GM19438 (cell line): ENCODE measurements around the gene ASCL1.

Source experiments
- ATAC-seq: cut with Tn5 transposase; IDR thresholded peaks from one replicate; pipeline ENCODE4 v1.9.1; 2021; ENCODE audit warnings: low read depth; ENCODE audit not compliant: unreplicated experiment

ASCL1 gene

DNA sequence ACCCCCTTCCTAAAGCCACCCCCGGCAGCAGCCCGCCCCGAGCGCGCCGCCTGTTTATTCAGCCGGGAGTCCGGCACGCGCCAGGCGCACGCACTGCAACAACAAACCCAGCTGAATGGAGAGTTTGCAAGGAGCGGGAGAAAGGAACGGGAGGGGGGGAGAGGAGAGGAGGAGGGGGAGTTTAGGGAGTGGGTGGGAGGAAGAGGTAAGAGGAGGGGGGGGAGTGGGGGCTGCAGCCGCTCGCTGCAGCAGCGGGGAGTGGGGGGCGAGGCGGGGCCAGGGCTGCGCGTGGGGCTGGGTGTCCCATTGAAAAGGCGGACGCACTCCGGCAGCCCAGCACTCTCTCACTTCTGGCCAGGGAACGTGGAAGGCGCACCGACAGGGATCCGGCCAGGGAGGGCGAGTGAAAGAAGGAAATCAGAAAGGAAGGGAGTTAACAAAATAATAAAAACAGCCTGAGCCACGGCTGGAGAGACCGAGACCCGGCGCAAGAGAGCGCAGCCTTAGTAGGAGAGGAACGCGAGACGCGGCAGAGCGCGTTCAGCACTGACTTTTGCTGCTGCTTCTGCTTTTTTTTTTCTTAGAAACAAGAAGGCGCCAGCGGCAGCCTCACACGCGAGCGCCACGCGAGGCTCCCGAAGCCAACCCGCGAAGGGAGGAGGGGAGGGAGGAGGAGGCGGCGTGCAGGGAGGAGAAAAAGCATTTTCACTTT lies at the start of gene ASCL1:
Gene ASCL1 (plus strand): TSS at position 336 of the 712 bp plus-strand sequence. CDS start 571 bp downstream, outside the sequence.
- peak; percentile 47 for ATAC-seq

DNA sequence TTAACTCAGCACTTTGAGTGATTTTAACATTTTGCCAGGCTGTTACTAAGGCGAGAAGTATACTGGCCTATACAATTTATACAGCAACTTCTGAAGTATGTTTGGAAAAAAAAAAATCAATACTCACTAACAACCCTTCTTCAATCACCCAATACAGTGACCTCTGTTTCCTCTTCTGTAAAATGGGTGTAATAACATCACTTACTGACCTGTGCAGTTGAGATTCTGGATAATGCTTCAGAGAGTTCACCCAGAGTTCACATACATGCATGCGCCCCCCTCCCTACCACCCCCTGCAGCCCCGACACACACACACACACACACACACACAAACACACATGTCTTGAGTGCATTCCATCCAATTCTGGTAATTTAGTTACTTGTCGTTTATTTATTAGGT lies 49.6 kb upstream of the ASCL1 start:
- ATAC-seq = no peak

DNA sequence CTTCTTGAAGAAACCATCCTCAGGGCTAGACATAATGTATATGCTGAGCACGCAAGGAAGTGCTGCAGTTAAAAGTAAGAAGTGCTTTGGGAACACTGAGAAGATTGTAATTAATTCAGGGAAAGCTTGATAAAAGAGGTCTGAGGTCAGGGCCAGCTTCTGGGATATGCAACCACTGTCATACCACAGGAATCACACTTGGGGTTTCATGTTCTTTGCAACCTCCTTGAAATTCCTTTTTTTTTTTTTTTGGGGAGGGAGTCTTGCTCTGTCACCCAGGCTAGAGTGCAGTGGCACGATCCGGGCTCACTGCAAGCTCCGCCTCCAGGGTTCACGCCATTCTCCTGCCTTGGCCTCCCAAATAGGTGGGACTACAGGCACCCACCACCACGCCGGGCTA lies 47.3 kb upstream of the ASCL1 start:
- no peak for ATAC-seq

DNA sequence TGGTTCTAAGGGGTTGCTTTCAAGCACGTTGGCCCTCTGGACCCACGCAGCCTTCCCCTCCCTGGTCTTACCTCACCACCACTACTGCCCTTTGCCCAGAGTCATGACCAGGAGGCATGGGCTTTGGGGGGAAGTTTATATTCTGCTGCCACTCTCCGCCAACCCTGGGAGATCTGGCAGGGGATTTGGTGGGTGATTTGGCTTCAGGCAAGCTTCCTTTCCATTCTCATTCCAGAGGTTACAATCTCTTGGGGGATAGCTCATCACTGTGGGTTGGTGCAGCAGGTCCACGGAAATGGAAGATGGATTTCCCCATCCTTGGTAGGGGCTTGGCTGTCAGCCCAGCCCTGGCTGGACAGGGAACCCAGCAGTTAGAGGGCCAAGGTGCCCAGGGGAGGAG lies 46.7 kb upstream of the ASCL1 start:
- ATAC-seq = no peak

DNA sequence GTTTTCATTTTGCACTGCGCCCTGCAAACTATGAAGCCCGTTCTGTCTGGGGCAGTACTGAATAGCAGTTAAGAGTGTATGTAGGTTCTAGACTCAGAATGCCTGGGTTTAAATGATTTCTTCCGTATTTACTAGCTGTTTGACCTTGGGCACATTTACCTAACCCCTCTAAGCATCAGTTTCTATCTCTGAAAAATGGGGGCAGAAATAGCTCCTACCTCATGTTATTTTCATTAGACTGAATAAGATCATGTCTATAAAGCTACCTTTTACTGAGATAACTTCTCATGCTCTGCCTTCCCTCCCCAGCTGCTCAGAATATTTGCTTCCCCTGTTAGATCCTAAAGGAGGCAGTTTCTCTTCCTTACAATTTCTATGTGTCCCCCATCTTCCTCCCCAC lies 46.2 kb upstream of the ASCL1 start:
- ATAC-seq = no peak

DNA sequence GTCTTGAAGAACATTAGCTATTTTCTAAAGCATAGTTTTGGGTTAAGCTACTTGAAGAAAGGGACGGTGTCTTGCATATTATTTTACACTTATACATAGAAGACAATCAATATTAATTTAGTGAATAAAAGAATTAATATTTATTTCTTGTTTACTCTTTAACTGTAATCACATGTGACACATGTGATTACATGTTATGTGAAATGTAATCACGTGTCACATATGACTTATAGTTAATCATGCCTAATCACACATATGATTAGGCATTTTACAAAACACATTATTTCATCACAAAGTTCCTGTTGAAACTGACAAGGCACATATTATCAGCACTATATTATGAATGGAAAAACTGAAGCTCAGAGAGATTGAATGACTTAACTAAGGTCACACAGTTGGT lies 45.2 kb upstream of the ASCL1 start:
- no peak for ATAC-seq

DNA sequence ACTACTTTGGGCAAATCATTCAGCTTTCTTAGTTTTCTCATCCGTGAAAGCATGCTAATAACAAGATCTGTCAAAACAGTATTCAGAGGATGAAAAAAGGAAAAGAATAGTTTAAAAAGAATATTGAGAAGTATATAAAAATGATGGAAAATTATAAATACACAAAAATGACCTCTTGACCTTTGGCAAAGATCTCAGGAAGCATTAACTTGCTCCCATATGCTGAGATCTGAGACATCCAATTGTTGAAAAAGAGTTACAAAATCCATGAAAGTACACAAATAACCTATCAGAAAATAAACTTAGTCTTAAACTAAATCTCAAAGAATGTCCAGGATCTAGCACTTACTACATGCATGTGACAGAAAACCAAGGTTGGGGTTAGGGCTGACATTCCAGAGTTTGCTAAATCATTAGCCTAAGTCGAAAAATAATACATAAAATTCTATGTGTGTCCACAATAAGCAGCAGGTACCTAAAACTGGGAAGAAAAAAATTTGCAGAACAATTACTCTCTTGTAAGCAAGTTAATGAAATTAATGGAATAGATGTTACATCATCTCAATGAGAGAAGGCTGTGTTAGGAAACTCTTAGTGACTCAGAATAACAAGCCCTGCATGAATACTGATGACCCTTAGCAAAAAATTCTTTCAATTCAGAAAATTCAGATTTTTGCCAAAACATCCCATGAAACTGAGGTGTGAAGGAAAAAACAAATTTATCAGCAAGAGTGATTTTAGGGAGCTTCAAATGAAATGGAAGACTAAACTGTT lies 43.8 kb upstream of the ASCL1 start:
- ATAC-seq = no peak

DNA sequence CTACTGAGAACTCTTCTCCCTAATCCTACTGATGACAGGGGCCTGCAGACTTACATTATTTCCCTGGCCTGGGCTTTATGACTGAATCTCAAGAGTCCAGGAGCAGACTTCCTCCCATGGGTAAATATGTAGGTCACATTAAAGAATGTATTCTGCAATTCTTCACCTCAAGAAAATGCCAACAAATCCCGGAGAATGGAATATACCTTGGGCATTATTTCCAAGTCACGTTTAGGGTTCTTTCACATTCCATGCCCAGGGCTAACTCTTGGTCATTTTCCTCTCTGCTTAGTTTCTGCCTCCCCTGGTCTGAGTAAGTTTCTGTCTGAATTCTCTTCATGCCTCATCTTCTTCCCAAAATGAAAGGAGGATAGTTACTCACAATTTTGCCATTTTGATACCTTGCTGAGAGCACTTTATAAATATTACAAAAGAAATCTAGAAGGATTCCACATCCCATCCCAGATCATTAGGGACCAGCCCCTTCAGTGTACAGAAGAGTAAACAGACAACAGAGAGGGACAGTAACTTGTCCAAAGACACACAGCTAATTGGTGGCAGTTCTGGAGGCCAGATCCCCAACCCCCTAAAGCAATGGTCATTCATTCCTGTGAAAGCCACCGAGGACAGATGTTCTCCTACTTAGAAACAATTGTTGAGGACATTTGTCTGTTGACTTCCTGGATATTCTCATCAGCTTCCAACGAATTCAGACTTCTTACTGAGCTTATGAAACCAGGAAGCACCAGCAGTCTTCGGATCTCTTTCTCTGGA lies 41.0 kb upstream of the ASCL1 start:
- ATAC-seq = no peak

DNA sequence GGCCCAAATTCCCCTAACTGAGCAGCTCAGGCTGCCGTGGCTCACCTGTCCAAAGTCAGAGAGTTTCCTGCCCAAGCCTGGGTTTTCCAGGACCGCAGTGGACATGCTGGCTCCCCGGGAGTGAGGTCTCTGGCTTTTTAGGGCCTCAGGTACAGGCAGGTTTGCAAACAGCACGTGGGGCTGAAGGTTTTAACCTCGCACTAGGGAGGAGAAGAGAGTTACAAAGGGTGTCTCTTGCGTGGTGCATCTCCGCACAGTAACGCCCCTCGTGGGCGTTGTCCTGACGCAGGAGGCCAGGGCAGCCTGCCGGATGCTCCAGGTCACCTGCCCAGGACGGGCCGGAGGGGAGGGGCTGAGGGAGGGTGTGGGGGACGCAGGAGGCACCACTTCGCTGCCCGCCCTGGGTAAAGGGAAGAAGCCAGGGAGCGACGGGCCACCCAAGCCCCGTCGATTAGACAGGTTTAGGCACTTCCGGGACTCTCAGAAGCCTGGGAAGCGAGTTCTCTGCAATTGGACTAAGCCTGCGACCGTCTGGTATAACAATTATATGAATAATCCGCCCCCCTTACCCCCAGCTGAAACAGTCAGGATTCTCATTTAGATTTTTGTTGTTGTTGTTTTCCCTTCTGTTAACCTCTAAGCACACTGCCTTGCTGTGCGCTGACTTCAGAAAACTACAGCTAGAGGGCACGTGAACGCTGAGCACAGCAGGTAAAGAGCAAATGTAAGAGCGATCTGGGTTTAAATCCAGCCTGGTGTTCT lies 40.3 kb upstream of the ASCL1 start, which contains the start of gene PAH:
Gene PAH (minus strand): TSS at position 219 of the 762 bp plus-strand sequence. CDS start 114 bp downstream, at position 105.
- no peak for ATAC-seq

DNA sequence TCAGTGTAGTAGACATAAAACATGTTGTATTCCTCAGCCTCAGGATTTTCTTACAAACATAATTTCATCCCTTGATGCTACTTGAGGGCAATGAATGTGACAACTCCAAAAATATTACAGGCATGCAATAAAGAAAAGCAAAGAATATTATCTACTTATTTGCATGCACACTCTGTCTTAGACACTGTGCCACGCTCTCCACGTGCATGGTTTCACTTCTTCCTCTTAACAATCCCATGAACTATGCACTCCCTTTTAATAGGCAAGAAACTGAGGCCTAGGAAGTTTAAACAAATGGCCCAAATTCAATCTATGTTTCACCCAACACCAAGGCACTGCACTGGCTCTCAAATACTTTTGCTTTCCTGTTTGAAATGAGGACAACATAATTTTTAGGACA lies 38.6 kb upstream of the ASCL1 start:
- no peak for ATAC-seq

DNA sequence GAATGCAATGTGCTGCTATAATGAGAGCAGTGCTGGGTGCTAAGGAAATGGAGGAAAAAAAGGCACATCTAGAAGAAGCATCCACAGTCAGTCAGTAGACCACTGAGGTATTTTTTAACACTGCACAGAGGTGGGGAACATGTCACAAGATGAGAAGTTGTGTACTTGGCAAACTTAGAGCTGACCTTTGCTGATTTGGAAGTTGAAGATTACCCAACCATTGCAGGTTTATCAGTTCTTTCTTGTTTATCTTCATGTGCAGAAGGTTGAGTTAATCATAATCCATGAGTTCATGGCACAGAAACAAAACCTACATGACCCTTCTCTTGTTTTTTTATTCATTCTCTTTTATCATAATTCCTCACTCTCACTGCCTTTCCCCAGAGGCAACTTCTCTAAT lies 37.2 kb upstream of the ASCL1 start:
- no peak for ATAC-seq

DNA sequence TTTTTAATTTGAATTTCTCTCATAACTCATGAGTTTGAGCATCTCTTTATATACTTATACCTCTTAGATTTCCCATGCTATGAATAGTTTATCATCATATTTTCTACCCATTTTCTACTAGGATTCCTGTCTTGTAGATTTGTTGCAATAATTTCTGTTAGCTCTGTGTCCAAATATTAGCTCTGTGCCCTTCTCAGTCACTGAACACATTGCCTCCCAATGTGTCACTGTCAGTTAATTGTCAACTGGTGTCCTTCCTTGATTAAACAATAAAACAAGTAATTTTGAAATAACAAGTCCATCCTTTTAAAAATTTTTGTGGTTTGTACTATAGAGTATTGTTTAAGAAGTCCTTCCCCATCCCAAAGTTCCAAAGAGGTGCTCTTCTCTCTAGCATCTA lies 36.2 kb upstream of the ASCL1 start:
- no peak for ATAC-seq

DNA sequence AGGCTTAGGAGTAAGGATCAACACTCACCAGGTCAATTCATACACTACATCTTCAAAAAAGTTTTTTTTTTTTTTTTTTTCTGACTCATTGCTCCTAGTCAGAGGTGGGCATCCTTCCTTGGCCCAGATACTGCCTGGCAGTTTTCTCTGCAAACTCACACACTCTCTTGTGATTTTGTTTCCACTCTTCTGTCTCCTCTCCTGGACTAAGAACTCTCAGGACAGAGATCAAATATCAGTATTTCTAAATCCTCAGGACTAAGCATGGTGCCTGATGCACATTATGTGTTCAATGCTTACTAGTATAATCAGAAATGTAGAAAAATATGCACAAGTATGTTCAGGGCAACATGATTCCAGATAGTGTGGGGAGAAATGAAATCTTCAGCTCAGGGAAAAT lies 30.3 kb upstream of the ASCL1 start:
- no peak for ATAC-seq

DNA sequence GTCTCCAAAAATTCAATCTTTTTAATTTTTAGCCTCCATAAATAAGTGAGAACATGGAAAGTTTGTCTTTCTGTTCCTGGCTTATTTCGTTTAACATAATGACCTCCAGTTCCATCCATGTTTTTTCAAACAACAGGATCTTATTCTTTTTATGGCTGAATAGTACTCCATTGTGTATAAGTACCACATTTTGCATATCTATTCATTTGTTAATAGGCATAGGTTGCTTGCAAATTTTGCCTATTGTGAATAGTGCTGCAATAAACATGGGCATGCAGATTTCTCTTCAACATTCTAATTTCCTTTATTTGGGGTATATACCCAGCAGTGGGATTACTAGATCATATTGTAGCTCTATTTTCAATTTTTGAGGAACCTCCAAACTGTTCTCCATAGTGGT lies 24.3 kb upstream of the ASCL1 start:
- ATAC-seq = no peak

DNA sequence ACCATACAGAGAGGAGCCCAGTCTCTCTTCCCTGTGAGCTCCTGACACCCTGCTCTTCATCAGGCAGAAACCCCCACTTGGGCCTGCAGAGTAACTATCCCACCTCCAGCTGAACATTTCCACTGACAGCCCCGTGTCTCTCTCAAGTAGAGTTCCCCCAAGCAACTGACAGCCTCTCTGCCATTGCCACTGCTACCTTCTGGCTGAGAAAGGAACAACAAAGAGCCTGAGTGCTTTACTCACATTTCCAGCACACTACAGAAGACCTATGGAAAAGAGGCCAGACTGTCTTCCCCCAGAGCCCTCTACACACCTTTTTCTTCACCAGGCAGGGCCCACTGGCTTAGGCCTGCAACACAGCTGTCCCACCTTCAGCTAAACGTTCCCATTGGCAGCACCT lies 18.4 kb upstream of the ASCL1 start:
- ATAC-seq = no peak

DNA sequence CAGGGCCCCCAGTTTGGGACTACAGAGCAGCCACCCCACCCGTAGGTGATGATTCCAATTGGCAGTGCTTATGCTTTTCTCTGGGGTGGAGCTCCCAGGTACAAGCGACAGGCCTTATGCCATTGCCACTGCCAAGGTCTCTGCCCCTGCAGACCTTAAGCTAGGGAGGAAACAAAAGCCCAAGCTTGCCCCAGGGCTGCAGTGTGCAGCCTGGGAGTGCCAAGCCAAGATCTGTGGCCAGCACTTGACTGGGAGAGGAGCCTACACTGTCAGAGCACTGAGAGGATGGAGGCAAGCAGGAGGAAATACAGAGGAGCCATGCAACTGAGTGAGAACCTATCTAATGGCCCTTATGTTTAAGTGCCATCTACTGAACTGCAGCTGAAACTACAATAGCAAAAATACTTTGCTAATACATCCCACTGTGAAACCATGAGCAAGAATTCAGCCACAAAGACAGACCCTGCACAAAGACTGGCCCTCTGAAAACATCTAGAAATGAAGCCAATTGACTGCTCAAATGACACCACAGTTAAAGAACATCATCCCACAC lies 17.7 kb upstream of the ASCL1 start:
- no peak for ATAC-seq

DNA sequence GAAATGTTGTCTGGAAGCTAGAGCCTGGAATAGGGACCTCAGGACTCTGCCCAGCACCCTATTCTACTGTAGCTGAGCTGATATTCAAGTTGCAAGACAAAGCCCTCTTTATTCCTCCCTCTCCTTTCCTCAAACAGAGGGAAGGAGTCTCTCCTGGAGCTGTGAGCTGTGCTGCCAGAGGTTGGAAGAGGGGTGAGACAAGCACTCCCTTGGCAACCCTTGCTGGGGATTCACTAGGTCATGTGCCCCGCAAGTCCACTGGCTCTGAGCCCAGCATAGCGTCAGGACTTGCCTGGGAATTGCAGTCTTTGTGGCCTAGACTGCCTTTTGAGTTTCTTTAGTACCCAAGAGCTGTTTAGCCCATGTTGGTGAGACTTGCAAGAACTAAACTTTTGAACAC lies 11.4 kb upstream of the ASCL1 start:
- no peak for ATAC-seq

DNA sequence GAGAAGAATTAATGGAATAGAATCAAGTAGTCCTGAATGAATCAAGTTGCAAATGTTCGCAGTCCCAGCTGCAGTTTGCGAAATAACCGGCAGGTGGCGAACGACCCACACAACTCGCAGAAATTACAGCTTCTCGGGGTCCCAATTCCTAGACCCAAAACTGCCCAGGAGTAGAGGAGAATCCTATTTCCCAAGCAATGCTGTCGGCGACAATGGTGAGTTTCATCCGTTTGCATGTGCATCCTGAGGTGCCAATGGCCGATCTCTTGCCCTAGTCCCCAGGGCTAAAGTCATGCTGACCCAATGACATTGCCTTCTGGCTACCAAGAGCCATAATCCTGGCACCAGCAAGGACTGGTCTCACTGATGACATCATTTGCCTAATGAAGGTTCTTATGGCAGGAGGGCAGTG lies 8.5 kb upstream of the ASCL1 start:
- ATAC-seq = no peak

DNA sequence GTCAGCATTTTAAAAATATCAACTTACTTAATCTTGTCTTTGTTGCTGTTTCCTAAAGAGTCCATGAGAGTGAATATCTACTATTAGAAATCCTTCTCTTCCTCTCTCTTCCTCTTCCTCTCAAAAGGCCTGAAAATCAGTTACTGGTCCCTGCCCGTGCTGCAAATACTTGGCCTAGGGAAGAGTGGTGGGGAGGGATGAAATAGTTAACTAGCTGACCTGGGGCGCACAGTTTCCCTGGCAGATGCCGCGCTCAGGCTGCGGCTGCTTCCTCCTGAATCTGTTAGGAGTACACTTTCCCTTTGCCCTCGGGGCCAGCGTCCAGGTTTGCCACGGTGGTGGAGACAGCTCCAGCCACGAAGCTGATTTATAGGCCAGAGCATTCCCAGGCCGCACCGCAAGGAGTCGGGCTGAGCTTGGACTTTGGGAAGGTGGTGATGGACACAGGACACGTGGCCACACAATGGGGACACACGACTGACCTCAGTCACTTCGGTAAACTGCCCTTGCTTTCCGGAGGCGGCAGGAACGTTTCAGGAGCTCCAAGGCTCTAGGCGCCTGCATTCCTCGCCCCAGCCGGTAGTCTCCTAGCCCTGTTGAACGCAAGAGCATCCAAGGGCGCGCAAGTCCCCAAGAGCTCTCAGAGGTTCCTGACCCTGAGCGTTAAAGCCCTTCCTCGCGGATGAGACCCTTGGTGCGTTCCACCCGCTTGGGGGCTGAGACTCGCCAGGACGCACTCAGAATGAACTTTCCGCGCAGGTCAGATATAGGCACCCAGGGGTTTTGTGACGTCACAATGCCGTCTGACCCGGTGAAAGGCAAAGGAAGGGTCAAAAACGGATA lies 7.1 kb upstream of the ASCL1 start:
- ATAC-seq = no peak
